ENCODE data around the gene HTRA1.

HTRA1 gene

DNA sequence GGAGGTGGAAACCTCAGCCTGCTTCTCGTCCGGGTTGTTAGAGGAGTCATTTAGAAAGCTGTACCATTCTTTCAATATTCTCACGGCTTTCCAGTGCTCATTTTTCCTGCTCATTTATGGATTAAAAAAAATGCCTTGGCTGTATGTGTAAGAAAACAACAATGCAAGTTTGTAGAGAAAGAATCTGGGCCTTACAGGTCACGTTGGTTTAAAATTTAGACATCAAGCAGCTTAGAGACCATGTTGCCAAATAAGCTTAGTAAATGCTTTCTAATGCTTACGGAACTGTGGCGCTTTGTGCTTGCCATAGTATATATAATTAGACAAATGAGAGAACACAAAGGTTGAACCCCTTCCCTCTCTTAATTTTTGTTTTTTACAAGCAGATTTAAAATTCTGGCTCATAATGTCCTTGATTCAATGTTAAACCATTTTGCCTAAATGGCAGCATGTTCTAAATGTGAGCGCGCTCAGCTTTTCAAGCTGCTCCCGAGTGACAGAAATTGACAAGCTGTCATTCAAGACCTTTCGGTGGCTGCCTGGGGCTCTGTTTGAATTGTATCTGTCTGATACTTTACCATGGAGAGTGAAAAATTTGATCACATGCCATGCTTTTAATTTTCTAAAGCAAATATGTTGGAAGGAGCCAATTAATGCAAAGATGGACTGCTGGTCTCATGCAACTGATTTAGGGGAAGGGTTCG lies 5.8 kb upstream of the HTRA1 start:
- no peak for DNase-seq (ENCODE audit: low read depth)

DNA sequence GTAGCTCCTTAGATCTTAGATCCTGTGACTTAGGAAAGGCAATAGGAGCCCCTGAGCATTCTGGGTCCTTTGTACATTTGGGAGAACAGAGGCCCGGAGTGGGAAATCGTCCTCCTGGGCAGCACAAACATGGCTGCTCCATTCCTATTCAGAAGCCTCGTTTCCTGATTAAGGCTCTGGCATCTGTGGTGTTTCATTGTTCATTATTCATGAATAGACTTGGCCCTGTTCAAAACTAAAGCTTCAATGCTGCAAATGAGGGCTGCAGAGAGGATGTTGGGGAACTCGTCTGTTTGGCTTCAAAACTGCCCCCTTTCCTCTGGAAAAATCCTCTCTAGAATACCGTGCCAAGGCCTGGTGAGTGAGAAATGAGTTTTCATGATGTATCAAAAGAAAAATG lies 3.4 kb upstream of the HTRA1 start:
- DNase-seq (ENCODE audit: low read depth): no peak

DNA sequence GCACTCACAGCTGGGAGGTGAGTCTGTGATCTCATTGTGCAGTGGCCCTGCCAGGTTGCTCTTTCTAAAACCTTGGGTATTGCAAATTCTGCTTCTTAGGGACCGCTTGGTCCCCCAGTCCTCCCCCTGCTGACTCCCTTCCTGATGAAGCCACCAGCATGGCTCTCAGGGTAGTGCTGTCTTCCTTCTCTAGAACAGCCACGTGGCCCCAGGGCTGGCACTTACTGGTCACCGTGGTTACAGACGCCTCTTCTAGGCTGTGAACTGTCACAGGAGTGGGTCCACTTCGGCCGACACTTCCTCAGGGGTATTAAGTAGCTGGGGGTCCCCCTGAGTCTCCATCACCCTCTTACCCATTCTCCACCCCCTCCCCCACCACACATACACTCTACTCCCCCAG lies 2.7 kb upstream of the HTRA1 start:
- DNase-seq (ENCODE audit: low read depth): no peak

DNA sequence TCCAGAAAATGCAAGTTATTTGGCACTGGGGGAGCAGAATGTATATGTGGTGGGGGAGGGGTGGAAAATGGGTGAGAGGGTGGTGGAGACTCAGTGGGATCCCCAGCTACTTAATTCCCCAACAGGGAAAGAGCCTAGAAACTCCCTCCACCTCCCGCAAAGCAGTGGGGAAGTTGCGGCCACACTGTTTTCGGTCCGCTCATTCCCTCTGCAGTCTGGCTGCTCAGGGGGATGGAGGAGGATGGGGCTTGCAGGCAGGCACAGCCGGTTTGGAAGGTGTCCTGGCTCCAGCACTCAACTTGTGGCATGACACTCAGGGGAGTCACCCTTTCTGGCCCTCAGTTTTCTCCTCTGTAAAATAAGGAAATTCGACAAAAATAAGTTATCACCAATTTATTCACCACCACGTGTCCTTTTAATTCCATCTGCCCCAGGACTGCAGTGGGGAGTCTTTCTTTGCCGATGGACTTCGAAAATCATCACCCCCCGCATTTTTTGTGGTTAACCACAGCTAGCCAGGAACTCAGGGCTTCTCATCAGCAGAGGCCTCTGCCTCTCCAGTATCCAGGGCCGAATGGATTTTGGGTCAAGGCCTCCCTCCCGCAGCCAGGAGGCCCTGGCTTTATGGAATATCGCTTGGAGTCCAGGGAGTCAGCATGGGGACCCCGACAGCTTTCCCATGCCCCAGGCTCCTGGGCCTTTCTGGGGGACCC lies 1.6 kb upstream of the HTRA1 start:
- no peak for DNase-seq (ENCODE audit: low read depth)

DNA sequence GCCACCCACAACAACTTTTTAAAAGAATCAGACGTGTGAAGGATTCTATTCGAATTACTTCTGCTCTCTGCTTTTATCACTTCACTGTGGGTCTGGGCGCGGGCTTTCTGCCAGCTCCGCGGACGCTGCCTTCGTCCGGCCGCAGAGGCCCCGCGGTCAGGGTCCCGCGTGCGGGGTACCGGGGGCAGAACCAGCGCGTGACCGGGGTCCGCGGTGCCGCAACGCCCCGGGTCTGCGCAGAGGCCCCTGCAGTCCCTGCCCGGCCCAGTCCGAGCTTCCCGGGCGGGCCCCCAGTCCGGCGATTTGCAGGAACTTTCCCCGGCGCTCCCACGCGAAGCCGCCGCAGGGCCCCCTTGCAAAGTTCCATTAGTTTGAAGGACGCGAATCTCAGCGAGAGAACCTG lies 461 bp upstream of the HTRA1 start:
- no peak for DNase-seq (ENCODE audit: low read depth)

DNA sequence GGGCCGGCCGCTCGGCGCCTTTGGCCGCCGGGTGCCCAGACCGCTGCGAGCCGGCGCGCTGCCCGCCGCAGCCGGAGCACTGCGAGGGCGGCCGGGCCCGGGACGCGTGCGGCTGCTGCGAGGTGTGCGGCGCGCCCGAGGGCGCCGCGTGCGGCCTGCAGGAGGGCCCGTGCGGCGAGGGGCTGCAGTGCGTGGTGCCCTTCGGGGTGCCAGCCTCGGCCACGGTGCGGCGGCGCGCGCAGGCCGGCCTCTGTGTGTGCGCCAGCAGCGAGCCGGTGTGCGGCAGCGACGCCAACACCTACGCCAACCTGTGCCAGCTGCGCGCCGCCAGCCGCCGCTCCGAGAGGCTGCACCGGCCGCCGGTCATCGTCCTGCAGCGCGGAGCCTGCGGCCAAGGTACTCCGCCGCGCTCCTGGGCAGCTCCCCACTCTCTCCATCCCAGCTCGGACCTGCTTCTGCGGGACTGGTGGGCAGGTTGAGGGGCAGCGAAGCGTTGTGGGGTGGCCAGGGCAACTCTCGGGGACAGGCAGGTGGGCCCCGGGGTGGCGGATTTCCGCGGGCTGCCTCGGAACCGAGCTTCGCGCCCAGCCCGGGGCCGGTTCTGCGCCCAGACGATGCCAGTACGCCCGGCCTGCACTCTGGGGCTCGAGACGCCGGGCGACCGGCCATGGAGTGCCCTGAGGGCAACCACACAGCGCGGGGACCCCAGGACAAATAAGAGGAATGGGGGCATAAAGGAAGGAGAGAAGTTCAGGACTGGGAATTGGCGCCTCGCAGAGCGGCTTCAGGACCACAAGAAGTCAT lies 578 bp downstream of the HTRA1 start:
- DNase-seq (ENCODE audit: low read depth): no peak

DNA sequence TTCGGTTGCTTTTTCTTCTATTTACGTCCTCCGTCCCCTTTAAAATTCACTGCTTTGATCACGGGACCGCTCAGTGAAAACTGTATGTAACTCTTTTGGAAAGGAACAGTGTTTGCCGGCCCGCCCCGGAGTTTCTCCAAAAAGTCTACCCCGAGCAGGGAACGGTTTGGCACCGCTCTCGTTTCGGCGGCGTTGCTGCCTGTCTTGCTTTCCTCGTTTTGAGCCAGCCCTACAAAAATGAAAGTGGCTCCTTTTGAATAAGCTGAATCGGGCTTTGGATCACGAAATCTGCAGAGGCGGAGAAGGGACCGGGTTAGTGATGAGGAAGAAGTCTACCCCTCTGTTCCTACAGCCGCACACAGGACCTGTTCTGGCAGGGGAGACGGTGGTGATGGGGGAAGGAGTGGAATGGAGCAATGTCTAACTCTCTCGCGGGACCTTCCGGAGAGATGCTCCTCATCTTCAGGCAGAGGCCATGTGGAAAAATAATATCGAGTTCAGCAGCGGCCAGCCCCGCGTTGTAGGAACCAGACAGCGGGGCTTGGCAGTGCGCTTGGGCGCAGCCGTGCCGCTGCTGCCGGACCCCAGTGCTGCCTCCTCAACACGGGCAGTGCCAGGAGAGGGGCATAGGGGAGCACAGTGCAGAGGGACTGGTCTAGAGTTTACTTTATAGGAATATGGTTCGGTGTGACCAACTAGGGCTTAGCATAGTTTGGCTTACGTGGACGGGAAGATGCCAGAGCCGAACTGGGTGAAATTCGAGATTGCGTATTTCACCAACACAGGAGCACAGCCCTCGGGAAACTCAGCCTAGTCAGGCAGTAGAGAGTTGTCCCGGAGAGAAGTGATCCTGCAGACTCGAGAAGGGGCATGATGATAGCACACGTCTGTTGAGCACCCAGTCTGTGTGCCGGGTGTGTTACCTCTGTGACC lies 1.4 kb downstream of the HTRA1 start:
- no peak for DNase-seq (ENCODE audit: low read depth)

DNA sequence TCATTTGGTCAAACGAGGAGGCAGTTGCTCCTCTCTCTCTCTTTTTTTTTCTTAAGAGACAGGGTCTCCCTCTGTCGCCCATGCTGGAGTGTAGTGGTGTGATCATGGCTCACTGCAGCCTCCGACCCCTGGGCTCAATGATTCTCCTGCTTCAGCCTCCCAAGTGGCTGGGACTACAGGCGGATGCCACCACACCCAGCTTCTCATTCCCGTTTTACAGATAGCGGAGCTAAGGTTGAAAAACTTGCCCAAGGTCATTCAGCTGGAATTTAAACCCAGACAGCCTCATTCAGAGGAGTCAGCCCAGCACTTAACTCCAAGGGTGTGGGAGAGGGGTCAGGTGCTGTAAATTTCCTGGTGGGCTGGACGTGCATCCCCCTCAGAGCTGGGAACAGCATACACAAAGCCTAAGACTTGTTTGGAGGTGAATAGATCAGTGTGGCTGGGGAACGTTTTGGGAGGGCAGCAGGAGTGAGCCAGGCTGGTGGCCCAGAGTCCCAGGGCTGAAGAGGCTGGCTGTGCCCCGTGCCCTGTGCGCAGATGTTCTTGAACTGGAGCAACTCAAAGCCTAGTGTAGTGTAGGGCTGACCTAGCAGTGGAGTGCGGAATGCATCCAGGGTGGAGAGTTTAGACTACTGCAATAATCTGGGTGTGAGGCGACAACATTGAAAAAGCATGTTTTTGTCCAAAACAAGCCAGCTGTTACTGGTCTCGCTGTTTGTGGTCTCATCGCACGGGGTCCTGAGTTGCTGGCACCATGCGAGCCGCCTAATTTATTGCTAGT lies 2.3 kb downstream of the HTRA1 start:
- no peak for DNase-seq (ENCODE audit: low read depth)

DNA sequence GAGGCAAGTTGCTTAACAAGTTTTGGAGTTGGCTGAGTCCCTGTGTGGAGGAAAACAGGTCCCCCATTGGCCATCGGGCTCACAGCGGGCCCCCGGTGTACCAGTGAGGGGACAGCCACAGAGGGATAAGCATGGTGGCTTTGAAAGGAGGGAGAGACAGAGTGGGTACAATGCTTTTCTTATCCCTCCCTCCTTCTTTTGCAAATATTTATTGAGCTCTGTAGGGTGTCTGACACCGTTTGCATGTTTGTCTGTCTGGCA lies 2.8 kb downstream of the HTRA1 start:
- no peak for DNase-seq (ENCODE audit: low read depth)

DNA sequence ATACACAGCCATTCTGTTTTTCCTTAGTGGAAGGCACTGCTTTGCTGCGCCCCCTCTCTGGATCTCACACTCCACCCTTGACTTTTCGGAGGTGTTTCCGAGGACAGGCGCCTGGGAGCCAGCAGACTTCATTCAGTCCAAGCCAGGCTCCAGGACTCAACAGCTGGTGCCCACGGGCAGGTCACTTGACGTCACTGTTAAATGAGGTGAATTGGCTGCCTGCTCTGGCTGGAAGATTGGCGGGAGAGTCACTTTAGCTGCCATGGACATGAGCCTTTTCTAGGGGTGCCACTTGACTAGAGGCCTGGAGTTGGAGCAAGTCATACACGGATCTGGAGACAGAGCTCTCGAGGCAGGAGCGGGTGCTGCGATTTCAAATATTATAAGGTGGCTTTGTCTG lies 3.2 kb downstream of the HTRA1 start:
- no peak for DNase-seq (ENCODE audit: low read depth)

DNA sequence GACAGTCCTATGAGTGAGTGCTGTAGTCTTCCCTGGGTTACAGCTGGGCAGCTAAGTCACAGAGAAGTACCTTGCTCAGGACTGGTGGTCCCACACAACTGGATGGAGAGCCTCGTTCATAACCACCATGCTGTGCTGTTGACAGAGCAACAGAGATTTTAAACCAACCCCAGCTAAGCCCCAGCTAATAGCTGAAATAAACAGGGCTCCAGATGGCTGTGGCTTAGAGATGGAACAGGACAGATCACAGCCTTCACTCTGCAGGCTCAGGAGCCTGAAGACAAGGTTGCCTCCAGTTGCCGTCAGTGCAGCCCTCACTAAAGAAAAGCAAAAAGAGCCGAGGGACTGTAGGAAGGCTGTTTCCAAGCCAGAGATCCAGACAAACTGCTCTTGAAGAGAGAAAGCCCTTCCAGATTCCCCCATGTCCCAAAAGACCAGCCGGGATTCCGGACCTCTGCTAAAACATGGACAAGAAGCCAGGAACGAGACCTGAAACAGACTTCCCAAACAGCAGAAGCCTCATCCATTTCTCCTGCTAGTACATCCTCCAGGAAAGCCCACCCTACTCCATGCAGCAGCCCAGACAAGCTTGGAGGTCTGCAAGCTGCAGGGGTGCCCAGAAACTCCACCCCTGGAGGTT lies 4.2 kb downstream of the HTRA1 start:
- DNase-seq (ENCODE audit: low read depth): no peak

DNA sequence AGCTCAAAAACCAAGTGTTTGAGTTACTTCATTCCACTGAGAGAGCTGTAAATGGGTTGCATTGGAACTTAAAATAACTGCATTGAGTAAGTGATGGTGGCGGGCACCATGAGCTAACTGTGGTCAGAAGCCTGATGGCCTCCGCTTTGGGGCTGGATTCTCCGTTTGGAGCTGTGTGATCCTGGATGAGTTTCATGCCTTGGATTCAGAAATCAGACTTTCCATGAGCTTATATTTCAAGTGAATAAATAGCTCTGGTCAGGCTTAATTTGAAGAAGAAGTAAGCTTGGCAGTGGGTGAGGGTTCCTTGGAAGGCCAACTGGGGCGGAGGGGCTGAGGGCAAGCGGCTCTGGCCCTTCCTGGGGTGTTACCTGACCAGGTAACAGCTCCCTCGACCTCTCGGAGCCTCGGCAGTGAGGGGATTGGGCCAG lies 5.6 kb downstream of the HTRA1 start:
- DNase-seq (ENCODE audit: low read depth): no peak

DNA sequence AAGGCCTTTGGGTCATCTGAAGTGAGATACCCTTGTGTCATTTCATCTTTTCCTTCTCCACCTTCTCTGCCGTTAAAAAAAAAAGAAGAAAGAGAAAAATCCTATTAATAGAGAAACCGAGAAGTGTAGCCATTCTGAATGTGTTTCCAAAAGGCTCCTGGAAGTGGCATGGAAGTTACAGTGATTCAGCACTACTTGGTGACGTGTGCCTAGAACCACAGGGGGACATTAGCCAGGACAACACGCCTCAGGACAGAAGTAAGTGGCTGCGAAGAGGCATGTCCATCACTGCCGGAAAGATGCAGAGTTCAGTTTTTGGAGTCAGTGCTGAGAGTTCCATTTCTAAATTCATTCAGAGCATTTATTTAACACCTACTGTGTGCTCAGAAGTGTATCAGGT lies 6.3 kb downstream of the HTRA1 start:
- no peak for DNase-seq (ENCODE audit: low read depth)

DNA sequence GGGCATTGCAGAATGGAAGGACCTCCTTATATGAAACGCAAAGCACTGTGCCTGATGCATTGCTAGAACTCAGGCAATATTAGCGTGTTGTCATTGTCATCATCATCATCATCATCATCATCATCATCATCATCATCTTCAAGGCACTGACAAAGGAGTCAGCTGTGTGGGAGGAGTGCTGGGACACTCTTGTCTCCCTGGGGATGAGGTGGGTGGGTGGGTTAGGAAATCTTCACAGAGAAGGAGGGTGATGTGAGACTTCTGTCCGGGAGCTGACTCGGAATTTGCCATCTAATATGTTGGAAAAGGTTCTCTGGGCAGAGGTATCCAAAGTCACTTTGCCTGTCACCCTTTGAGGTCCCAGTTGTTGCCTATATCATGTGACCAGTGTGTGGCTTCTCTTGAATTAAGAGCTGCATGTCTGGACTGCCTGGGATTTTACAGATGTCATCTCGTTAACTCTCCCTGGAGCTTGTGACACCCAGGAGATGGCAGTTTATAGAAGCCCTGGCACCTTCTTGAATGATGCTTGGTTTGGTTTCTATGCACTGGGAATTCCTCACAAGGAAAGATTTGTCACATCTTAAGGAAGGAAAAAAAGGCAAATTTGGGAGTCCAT lies 7.1 kb downstream of the HTRA1 start:
- no peak for DNase-seq (ENCODE audit: low read depth)

DNA sequence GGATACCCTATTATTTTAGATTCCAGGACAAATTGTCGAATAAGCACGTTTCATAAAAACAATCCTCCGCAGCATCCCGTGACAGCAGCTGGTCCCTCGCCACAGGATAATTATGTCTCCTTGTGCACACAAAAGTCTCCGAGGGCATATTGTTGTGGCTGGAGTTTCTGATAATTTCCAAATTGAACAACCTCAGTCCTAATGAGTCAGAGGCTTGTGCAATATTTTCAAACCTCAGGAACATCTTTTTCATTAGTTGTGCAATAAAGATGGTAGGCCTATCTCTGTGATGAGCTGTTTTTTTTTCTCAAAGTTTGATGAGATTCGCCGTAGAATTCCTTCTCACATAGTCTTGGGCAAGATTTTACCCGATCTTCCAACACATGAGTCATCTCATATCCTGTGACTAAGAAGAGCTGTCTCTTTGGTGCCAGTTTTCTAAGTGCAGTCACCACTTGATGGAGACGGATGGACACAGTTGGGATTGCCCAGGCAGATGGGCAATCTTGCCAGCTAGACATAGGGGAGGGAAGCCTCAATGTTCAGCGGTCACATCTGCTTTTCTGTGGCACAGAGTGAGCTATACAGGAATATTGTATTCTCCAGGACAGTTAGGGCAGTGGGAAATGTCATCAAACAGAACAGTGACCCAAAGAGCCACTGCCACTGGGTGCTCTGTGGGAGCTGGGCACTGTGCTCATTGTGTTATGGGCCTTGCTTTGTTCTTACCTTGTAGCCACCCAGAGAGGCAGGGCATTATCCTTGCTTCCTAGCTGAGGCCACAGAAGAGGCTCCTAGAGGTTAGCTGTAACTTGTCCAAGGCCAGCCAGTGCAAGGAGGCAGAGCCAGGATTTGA lies 7.8 kb downstream of the HTRA1 start:
- no peak for DNase-seq (ENCODE audit: low read depth)

DNA sequence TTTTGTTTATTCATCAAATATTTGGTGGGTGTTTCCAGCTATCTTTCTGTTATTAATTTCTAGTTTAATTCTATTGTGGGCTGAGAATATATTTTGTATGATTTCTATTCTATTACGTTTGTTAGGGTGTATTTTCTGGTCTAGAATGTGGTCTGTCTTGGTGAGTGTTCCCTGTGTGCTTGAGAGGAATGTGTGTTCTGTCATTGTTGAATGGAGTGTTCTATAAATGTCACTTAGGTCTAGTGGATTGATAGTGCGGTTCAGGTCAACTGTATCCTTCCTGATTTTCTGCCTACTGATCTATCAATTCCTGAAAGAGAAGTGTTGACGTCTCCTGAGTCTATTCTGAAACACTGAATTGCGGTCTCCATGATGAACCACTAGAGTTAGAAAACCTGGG lies 8.5 kb downstream of the HTRA1 start:
- no peak for DNase-seq (ENCODE audit: low read depth)

DNA sequence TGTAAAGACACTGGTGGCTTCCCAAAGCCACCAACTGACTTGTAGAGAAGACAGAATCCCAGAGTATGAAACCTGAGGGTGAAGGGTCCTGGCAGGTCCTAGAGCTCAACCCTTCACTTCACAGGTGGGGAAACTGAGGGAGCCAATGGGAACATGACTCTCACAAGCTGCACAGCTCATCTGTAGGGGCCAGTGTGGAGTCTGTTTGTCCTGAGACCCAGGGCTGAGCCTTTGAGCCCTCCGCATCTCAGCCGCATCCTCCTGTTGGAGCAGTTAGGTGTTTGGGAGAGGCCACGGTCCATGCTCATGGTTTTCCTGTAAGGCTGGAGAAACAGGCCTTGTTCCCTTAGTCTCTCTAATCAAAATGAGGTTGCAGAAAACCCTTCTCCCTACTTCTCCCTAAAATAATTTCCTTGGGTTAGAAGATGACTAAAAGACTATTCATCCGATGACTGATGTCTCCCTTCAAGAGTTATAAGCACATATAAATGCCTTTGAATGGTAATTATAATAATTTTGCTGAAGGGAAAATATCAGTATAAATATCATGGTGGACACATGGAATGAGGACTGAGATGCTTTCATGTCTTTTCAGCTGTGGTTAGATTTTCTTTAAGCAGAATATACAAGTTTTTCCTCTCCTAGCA lies 10.3 kb downstream of the HTRA1 start:
- DNase-seq (ENCODE audit: low read depth): no peak

DNA sequence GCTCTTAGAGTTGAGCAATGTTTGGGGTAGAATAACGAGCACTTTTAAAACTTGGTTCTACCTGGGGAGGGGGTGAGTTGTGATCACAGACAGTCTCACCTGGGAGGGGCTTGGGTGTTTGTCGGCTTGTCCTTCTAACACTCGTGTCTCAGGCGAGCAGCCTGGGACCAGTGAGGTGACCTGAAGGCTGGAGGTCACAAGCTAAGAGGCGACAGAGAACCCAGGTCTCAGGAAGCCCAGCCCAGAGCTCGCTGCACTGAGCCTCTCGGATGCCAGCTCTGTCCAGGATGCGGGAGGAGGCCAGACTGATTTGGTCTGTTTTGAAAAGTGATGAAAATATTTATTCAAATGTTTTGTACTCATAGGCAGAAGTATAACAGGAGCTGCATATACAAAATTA lies 11.8 kb downstream of the HTRA1 start:
- no peak for DNase-seq (ENCODE audit: low read depth)
